Stimulated activated memory B cell treated with anti-CD40 and anti-IgM and Interleukin-4, amounts not matched to agents 10 μg/mL and 1 μg/mL and 100 μg/mL, for 72 hours (primary cell): ENCODE measurements around the gene PON1.

Experiments used
- ATAC-seq: fragments of 150-1000 bp; cut with Tn5 transposase; 2 replicates; pipeline ENCODE4 v1.10.0; 2021
- H3K27ac Mint-ChIP-seq: one replicate; pipeline ENCODE4 v1.8.0; 2022; ENCODE audit warnings: mild to moderate bottlenecking, mixed read lengths
- H3K27me3 Mint-ChIP-seq: one replicate; pipeline ENCODE4 v1.8.0; 2022; ENCODE audit warnings: mixed read lengths
- H3K36me3 Mint-ChIP-seq: one replicate; pipeline ENCODE4 v1.8.0; 2022; ENCODE audit warnings: mixed read lengths
- H3K4me1 Mint-ChIP-seq: one replicate; pipeline ENCODE4 v1.8.0; 2022; ENCODE audit warnings: mixed read lengths
- H3K4me3 Mint-ChIP-seq: one replicate; pipeline ENCODE4 v1.8.0; 2022; ENCODE audit warnings: mild to moderate bottlenecking, moderate library complexity, mixed read lengths
- H3K9me3 Mint-ChIP-seq: one replicate; pipeline ENCODE4 v1.8.0; 2022; ENCODE audit warnings: mixed read lengths

The PON1 gene

DNA sequence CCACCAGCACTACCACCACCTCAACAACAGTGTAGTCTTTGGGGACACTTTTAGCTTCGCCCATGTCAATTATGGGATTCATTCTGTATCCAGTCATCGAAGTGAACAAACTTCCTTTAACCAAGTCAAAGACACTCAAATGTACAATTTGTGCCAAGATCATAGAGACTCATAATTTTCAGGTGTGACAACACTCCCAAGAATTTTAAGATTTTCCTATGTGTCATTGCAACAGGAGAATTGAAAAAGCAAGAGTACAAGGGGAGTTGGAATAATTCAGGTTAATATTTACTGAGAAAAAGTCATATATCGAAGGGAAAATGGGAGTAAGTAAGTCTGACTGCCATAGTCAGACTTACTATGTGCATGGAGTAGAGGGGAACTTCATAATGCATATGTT lies 26.2 kb downstream of the PON1 start:
- H3K4me3 Mint-ChIP-seq = no peak overlapping the region
- no peaks in the 10 kb centered on the region for H3K4me1 Mint-ChIP-seq
- no peaks in the 10 kb centered on the region for H3K36me3 Mint-ChIP-seq
- H3K9me3 Mint-ChIP-seq = no peaks in the 10 kb centered on the region
- no peak for ATAC-seq
- H3K27ac Mint-ChIP-seq = no peak overlapping the region
- peaks cover 11% of the 10 kb centered on the region for H3K27me3 Mint-ChIP-seq

DNA sequence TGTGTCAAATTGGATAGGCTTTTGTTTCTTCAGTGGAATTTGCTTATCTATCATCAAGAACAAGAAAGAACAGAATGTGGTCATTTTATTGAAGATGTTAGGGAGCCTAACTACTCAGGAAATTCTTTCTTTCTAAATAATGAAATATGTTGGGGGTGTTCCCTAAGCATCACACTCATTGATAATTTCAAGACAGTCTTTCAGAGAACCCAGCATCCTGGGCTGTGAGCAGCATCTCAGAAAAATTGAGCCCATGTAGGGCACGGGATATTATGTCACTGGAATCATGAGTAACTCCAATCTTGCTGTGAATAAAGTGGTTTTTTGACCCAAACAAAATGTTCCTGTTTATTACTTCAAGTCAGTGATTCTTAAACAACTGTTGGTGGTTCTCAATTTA lies 27.3 kb downstream of the PON1 start:
- no peak overlapping the region for H3K4me3 Mint-ChIP-seq
- no peaks in the 10 kb centered on the region for H3K4me1 Mint-ChIP-seq
- H3K9me3 Mint-ChIP-seq = no peaks in the 10 kb centered on the region
- ATAC-seq = no peak
- peaks cover 11% of the 10 kb centered on the region for H3K27me3 Mint-ChIP-seq
- no peaks in the 10 kb centered on the region for H3K36me3 Mint-ChIP-seq
- H3K27ac Mint-ChIP-seq = no peak overlapping the region

GRCh38 chr7:95296456-95296855 lies 27.9 kb downstream of the PON1 start:
- H3K4me1 Mint-ChIP-seq = no peaks in the 10 kb centered on the region
- no peak overlapping the region for H3K4me3 Mint-ChIP-seq
- H3K27me3 Mint-ChIP-seq = peaks cover 11% of the 10 kb centered on the region
- no peaks in the 10 kb centered on the region for H3K36me3 Mint-ChIP-seq
- no peaks in the 10 kb centered on the region for H3K9me3 Mint-ChIP-seq
- no peak for ATAC-seq
- H3K27ac Mint-ChIP-seq = no peak overlapping the region

DNA sequence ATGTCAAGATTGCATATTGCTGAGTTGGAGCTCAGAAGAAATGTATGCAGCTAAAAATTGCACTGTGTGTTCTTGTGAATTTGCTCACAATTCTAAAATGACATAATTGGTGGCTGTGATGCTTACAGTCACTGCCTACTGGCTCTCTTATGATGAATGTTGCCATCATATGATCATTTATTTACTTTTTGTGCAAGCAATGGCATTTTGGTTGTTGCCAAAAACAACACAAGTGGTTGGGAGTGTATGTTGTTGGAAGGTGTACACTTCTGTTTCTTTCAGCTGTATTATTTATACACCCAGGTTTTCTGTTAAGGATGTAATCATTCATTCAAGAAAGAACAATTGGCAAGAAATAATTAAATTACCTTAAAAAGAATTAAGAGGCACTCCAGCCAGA lies 28.9 kb downstream of the PON1 start:
- ATAC-seq = no peak
- no peaks in the 10 kb centered on the region for H3K4me1 Mint-ChIP-seq
- no peak overlapping the region for H3K4me3 Mint-ChIP-seq
- no peaks in the 10 kb centered on the region for H3K36me3 Mint-ChIP-seq
- no peak overlapping the region for H3K27ac Mint-ChIP-seq
- no peaks in the 10 kb centered on the region for H3K9me3 Mint-ChIP-seq
- peaks cover 11% of the 10 kb centered on the region for H3K27me3 Mint-ChIP-seq

GRCh38 chr7:95290166-95290830 lies 34.0 kb downstream of the PON1 start:
- ATAC-seq = no peak
- Mint-ChIP-seq H3K4me3 (no peak overlapping the region), H3K36me3 (no peaks in the 10 kb centered on the region), H3K9me3 (no peaks in the 10 kb centered on the region), H3K27ac (no peak overlapping the region), H3K4me1 (no peaks in the 10 kb centered on the region), H3K27me3 (no peaks in the 10 kb centered on the region)

GRCh38 chr7:95286096-95286495 lies 38.2 kb downstream of the PON1 start:
- H3K36me3 Mint-ChIP-seq = no peaks in the 10 kb centered on the region
- ATAC-seq = no peak
- no peaks in the 10 kb centered on the region for H3K27me3 Mint-ChIP-seq
- H3K4me3 Mint-ChIP-seq = no peak overlapping the region
- no peak overlapping the region for H3K27ac Mint-ChIP-seq
- H3K9me3 Mint-ChIP-seq = no peaks in the 10 kb centered on the region
- no peaks in the 10 kb centered on the region for H3K4me1 Mint-ChIP-seq

DNA sequence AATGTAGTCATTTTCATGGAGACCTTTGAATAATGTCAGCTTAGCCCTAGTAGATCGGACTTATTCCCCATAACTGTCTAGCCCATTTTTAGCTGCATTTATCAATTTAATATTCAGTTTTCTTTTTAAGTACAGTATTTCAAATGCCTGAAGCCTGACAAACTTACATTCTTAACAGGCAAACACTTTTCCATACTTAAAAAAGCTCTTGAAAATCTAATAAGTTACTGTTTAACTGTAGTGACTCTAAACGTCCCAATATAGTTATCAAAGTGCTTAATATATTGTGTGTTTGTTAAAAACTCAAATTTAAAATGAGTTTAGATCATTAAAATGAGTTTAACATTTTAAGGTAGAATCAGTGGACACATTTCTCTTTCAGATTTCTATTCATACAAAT lies 44.9 kb downstream of the PON1 start:
- Mint-ChIP-seq H3K27ac (no peak overlapping the region), H3K36me3 (no peaks in the 10 kb centered on the region), H3K4me3 (no peak overlapping the region), H3K4me1 (no peaks in the 10 kb centered on the region), H3K27me3 (peaks cover 15% of the 10 kb centered on the region), H3K9me3 (no peaks in the 10 kb centered on the region)
- no peak for ATAC-seq

GRCh38 chr7:95276114-95276513 lies 48.2 kb downstream of the PON1 start:
- Mint-ChIP-seq H3K27me3 (peaks cover 18% of the 10 kb centered on the region), H3K36me3 (no peaks in the 10 kb centered on the region), H3K4me3 (no peak overlapping the region), H3K9me3 (no peaks in the 10 kb centered on the region), H3K27ac (no peak overlapping the region), H3K4me1 (no peaks in the 10 kb centered on the region)
- ATAC-seq = no peak

DNA sequence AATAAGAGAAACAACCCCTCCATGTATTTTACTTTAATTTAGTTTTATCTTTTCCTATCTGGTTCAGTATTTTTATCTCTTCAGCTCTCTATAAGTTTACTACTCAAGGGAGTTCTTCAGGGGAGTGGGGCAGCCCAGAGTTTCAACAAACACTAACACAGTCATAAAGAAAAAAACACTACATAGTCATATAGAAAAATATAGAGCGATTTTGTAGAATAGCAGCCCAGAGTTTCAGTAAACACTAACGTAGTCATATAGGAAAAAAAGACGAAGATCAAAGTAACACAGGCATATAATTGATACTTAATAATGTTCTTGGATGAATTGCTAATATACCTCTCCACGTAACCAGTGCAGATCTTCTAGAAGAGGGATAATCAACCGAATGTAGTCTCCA lies 54.7 kb downstream of the PON1 start:
- Mint-ChIP-seq H3K27ac (no peak overlapping the region), H3K27me3 (peaks cover 11% of the 10 kb centered on the region), H3K36me3 (no peaks in the 10 kb centered on the region), H3K4me1 (no peaks in the 10 kb centered on the region), H3K9me3 (no peaks in the 10 kb centered on the region), H3K4me3 (no peak overlapping the region)
- ATAC-seq = no peak

- Mint-ChIP-seq H3K27ac (no peak overlapping the region), H3K36me3 (no peaks in the 10 kb centered on the region), H3K9me3 (no peaks in the 10 kb centered on the region), H3K27me3 (peaks cover 11% of the 10 kb centered on the region), H3K4me1 (no peaks in the 10 kb centered on the region), H3K4me3 (no peak overlapping the region)
- ATAC-seq = no peak
These were observed 56.6 kb downstream of the PON1 start for GRCh38 chr7:95267754-95268153.

- ATAC-seq = no peak
- Mint-ChIP-seq H3K4me1 (no peaks in the 10 kb centered on the region), H3K27me3 (peaks cover 3% of the 10 kb centered on the region), H3K9me3 (no peaks in the 10 kb centered on the region), H3K27ac (no peak overlapping the region), H3K4me3 (no peak overlapping the region), H3K36me3 (no peaks in the 10 kb centered on the region)
These were observed 58.7 kb downstream of the PON1 start for GRCh38 chr7:95265634-95266033.

DNA sequence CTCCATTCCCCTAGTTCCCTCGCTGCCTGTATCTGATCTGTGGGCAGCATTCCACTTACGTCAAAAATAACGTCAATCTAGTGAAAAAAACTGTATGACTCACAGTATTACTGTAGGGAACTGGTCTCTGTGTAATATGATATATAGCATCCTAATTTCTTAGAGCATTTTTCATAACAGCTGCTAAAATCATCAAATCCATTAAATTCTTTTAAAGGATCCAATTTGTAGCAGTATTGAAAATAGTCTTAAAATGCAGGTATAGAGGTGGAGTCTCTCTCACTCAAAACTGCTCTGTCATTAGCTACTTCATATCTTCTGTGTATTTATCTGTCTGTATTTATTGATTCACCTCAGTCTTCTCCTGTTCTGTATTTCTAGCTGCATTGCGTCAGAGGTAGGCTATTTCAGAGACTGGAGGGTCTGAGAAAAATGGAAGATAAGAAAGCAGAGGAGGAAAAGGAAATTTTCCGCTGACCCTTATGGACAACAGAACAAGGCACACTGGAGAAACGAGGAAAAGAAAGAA lies 59.9 kb downstream of the PON1 start:
- H3K9me3 Mint-ChIP-seq = no peaks in the 10 kb centered on the region
- no peaks in the 10 kb centered on the region for H3K27me3 Mint-ChIP-seq
- no peaks in the 10 kb centered on the region for H3K4me1 Mint-ChIP-seq
- H3K36me3 Mint-ChIP-seq = no peaks in the 10 kb centered on the region
- no peak overlapping the region for H3K27ac Mint-ChIP-seq
- ATAC-seq = no peak
- no peak overlapping the region for H3K4me3 Mint-ChIP-seq

DNA sequence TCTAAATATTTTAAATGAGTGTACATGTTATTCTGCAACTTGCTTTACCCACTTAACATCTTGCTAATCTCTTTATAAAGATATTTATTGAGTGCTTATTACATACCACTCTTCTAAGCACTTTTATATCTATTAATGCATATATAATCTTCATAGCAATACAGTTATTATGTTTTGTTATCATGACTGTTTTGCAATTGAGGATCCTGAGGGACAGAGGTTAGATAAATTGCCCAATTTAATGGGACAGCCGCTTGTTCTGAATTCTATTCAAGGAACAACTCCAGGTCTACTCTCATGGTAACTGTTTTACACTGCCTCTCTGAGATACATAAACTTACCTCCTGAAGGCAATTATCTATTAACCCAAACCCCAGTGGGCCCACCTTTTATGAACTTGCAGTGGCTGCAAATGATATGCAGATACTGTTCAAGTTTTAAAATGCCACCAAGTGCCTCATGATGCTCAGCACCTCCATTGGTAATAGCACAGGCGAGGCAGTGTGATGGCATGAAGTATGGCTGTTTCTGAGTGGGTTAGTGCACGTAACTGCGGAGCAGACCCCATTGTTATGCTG lies 60.5 kb downstream of the PON1 start:
- H3K9me3 Mint-ChIP-seq = no peaks in the 10 kb centered on the region
- no peak for ATAC-seq
- no peaks in the 10 kb centered on the region for H3K27me3 Mint-ChIP-seq
- H3K4me3 Mint-ChIP-seq = no peak overlapping the region
- H3K27ac Mint-ChIP-seq = no peak overlapping the region
- H3K4me1 Mint-ChIP-seq = no peaks in the 10 kb centered on the region
- H3K36me3 Mint-ChIP-seq = no peaks in the 10 kb centered on the region

GRCh38 chr7:95262875-95263274 lies 61.5 kb downstream of the PON1 start:
- Mint-ChIP-seq H3K27me3 (no peaks in the 10 kb centered on the region), H3K36me3 (no peaks in the 10 kb centered on the region), H3K4me3 (no peak overlapping the region), H3K4me1 (peaks cover 5% of the 10 kb centered on the region), H3K9me3 (no peaks in the 10 kb centered on the region), H3K27ac (no peak overlapping the region)
- no peak for ATAC-seq

DNA sequence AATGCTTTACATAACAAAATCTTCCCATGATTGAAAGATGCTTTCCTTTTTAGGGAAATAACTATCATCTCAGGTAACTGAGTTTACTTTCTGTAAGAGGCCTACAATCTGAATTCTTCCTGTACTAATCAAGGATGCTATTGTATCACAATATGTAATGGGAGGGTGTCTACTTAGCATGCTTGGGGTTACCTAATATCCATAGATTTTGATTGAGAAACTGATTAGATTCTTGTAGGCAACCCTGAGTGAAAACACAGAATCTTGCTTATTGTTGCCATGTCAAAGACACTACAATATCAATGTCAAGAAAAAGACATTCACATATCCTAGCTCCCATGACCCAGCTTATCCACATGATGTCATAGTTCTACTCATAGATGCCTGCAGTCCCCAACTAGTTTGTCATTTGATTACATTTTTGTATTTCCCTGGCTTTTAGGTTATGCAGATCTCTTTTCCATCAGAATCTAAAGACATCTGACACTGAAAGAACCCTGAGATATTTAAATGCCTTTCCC lies 62.4 kb downstream of the PON1 start:
- H3K27me3 Mint-ChIP-seq = no peaks in the 10 kb centered on the region
- H3K9me3 Mint-ChIP-seq = no peaks in the 10 kb centered on the region
- no peak for ATAC-seq
- H3K4me3 Mint-ChIP-seq = no peak overlapping the region
- H3K4me1 Mint-ChIP-seq = peaks cover 5% of the 10 kb centered on the region
- H3K27ac Mint-ChIP-seq = no peak overlapping the region
- H3K36me3 Mint-ChIP-seq = no peaks in the 10 kb centered on the region

- no peak for ATAC-seq
- no peaks in the 10 kb centered on the region for H3K9me3 Mint-ChIP-seq
- no peaks in the 10 kb centered on the region for H3K36me3 Mint-ChIP-seq
- no peaks in the 10 kb centered on the region for H3K27me3 Mint-ChIP-seq
- H3K27ac Mint-ChIP-seq = no peak overlapping the region
- H3K4me3 Mint-ChIP-seq = no peak overlapping the region
- H3K4me1 Mint-ChIP-seq = peaks cover 5% of the 10 kb centered on the region
These were observed 68.6 kb downstream of the PON1 start for GRCh38 chr7:95255691-95256090.
